SK-N-DZ (cell line): Measurements from ENCODE around the gene TKFC.
A peak's percentile ranks its signal among the peaks of the same experiment; 100 is the strongest.

Experiments
- DNase-seq: peaks from one replicate; pipeline ENCODE4 v3.0.0-alpha.2; 2015; ENCODE audit warnings: low spot score

The TKFC gene

DNA sequence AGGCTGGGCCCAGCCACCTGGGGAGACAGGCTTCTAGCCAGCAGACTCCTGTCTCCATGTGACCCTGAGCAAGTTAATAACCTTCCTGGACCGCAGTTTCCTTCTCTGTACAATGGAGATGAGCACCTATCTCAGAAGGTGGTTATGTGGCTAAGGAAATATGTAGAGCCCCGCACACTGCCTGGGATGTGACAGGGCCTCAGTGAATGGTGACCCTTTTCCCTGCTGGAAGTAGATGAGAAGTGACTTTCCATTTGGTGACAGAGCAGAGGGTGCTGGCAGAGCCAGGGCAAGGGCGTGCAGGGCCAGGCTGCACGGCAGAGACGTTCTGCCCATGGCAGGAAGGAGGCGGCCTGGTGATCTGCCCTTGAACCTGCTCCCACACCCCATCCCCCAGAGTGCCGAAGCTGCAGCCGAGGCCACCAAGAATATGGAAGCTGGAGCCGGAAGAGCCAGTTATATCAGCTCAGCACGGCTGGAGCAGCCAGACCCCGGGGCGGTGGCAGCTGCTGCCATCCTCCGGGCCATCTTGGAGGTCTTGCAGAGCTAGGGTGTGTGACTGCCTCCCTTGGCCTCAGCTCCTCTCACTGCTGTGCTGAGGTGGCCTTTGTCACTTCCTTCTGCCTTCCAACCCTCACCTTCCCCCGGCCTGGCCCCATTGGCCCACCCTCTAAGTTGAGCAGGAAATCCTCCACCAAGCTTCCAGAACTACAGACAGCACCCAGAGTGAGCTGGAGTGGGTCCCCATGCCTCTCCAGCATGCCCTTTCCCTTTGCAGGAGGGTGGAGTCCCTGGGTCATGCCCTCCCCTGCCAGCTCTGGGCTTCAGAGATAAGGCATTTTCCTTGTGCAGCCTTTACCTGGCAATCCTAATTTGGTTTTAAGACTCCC is 13.2 kb downstream of the TKFC start:
- no peak for DNase-seq

- no peak for DNase-seq
These were observed 15.0 kb downstream of the TKFC start for GRCh38 chr11:61347916-61348461.

GRCh38 chr11:61349189-61349751 is 16.2 kb downstream of the TKFC start:
- DNase-seq: no peak

DNA sequence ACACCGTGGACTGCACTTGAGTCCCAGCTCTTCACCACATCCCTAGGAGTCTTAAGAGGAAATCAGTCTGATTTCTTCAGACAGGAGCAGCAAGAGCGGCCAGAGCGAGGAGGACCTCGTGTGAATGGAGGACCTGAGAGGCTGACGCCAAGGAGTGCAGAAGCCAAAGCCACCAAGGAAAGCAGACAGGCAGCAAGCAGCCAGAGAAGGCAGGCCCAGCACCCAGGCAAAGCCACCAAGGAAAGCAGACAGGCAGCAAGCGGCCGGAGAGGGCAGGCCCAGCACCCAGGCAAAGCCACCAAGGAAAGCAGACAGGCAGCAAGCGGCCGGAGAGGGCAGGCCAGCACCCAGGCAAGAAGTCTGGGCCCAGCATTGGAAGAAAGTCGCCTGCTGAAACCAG is 16.9 kb downstream of the TKFC start:
- DNase-seq: no peak

DNA sequence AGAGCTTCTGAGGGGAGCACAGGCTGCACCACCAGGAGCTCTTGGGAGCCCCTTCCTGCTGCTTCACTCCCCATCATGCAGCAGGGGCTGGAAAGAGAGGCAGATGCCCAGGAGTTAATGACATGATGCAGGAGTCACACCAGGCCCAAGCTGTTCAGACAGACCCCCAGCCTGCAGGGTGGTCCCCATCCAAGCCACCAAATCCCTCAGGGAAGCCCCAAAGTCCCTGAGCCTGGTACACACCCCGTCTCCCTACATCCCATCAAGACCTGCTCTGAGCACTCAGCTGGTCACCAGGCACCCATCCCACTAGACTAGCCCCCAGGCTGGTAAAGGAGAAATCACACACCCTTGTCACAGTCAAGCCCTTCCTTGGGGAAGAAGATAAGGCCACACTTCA is 17.3 kb downstream of the TKFC start:
- no peak for DNase-seq

DNA sequence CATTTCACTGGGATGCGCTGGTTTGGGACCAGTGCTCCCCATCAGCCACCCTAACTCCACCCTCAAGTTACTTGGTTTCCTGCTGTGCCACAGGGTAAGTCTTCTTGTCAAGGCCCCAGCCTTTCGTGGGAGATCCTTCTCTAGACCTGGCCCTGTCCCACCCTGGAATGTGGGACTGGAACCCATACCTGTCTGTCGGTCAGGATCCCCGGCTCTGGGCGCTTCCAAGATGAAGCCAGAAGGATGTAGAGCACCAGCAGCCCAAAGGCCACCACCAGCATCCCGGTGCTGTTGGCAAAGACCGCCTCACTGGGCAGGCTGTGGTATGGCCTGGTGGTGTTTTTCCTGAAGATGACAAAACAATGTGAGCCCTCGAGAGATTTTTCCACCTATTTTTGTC is 17.8 kb downstream of the TKFC start:
- no peak for DNase-seq

DNA sequence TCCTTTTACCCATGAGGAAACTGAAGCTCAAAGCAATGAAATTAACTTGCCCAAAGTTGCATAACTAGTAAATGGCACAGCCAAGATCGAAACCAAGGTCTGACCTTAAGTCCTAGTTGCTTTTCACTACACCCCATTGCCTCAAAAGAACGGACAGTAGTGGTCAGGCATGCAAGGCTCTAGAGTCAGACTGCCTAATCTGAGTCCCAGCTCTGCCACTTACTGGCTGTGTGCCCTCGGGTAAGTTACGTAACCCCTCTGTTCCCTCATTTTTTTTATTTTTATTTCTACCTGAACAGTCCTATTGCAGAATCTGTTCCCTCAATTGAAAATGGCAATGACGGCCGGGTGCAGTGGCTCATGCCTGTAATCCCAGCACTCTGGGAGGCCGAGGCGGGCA is 19.0 kb downstream of the TKFC start:
- DNase-seq: no peak

DNA sequence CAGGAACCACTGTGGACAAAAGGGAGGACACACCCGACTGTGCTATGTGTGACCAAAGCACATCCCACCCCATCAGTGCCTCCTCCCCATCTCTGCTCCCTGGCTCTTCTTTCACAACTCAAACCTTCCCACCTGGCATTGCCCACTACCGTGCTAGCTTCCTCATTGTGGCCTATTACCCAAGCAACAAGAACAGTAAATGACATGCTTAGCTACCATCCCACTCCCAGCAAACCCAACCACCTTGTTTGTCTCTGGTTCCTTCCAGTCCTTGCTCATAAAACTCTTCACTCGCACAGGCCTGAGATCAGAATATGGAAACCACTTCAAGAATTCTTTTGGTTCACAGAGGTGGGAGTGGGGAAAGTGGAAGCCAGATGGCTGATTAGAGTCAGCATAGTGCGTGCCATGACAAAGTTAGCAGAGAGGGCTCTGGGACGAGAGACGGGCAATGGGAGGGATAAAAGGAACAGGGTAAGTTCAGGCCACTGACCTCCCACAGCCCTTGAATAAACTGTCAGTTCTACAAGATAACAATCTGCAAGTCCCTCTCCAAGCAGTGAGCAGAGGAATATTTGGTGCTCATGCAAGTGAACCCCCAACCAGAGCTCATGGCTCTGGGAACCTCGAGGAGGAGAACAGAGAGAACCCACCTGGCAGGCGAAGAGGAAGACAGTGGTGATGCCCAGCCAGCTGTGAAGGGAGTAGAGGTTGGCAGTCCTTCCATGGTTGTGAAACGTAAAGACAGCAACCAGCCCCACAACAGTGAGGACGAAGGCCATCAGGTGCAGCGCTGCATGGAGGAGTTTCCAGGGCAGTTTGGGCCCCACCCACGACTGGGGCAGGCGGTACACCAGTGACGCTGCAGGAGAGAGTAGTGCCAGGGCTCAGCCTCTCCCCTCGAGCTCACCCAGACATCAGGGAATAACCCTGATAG is 20.4 kb downstream of the TKFC start:
- no peak for DNase-seq

GRCh38 chr11:61354208-61354607 is 21.2 kb downstream of the TKFC start:
- no peak for DNase-seq

GRCh38 chr11:61356706-61357105 is 23.7 kb downstream of the TKFC start:
- DNase-seq: no peak

DNA sequence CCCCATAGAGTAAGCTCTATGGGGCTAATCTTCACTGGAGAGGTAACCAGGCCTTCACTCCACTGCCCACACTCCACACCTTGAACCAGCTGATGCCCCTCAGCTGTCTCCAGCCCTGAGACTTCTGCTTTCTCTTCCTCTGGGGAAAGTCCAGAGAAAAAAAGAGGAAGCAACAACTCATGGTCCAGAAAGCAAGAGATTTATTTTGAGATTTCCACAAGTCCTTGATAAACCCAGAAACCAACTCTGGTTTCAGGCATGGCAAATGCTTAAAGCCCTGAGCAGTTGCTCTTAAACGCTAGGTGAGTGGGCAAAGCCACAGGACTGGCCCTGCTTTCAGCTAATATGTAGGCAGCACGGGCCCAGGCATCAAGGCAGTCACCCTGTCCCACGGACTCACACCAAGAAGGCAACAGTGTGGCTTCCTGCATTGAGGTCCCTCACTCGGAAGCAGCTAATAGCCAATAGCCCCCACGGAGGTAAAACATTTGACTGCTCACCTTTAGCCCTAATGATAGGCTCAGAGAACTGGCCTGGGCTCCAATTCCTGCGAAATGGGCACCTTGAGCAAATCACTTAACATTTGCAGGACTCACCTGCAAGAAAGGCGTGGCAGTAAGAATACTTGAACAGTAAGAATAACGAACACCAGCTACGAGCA is 24.3 kb downstream of the TKFC start:
- no peak for DNase-seq

DNA sequence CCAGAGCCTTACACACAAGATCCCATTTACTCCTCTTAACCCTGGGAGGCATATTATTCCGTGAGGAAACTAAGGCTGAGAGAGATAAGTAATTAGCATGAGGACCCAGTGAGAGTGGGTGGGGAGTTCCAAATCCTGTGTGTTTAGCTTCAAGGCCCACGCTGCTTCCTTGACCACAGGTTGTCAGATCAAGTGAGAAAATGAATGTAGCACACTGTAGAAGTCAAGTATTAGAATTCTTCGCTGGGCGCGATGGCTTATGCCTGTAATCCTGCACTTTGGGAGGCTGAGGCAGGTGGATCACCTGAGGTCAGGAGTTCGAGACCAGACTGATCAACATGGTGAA is 24.8 kb downstream of the TKFC start:
- no peak for DNase-seq

- DNase-seq: no peak
These were observed 25.5 kb downstream of the TKFC start for GRCh38 chr11:61358566-61358965.

DNA sequence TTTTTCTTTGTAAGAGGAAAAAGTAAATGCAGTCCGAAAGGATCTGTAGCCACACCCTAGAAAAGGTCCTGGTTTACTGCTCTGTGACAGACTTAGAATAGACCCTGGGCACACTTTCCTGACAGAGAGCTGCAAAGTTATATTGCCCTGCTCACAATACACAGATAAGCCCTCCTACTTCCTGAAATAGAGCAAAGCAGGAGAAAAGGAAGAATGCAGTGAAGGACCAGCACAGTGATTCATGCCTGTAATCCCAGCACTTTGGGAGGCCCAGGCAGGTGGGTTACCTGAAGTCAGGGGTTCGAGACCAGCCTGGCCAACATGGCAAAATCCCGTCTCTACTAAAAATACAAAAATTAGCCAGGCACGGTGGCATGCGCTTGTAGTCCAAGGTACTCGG is 26.5 kb downstream of the TKFC start:
- no peak for DNase-seq

- no peak for DNase-seq
These were observed 28.3 kb downstream of the TKFC start for GRCh38 chr11:61361237-61361740.

DNA sequence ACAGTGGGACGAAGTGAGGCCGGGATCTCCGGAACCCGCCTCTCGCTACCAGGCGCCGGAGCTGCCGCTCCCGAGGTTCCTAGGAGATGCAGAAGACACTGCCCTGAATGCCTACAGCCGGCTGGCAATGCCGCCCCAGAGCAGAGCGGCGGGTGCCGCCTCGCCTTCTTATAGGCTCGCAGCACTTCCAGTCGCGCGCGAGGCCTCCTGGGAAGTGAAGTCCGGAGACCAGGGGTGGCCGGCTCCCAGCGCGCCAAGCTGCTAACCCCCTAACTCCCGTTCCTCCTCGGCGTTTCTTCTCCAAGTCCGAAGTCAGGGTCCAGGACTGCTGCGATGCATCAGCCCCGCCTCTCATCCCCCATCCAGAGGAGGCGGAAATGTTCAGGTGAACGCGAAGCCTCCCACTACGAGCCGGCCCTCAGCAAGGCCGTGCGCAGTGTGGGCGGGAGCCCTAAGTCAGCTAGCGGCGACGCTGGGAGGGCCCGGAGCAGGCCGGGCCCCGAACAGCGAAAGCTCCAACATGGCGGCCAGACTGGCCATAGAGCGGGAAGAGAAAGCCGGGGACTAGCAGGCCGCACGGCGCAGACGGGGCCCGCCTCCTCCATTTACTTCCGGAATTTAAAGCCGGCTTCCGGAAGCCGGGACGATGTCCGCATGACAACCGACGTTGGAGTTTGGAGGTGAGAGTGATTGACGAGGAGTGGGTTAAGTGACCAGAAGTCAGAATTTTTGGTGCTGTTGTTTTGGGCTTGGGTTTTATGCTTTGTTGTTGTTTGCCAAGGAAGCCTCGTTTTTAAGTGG is 28.9 kb downstream of the TKFC start, which contains the start of the genes CYB561A3 and TMEM138:
Gene CYB561A3, minus strand, starts transcription at position 142 of the 801 bp plus-strand sequence. CDS start 5,169 bp downstream, outside the sequence.
Gene TMEM138, plus strand, starts transcription at position 634 of the 801 bp plus-strand sequence. CDS start 2,017 bp downstream, outside the sequence.
- peak; percentile 95 for DNase-seq

DNA sequence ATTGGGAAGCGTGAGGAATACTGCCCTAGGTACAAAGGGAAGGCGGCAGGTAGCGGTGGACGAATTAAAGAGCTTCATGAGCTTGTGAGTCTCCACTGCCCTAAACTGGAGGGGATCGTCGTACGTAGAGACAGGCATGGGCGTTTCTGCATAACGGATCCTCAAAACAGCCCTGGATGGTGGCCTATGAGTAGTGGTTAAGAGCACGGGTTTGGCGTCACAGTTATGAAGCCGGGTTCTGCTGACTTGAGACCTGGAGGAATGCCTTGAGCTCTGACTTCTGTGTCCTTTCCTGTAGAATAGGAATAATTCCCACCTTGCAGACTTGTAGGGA is 29.5 kb downstream of the TKFC start:
- DNase-seq: no peak

DNA sequence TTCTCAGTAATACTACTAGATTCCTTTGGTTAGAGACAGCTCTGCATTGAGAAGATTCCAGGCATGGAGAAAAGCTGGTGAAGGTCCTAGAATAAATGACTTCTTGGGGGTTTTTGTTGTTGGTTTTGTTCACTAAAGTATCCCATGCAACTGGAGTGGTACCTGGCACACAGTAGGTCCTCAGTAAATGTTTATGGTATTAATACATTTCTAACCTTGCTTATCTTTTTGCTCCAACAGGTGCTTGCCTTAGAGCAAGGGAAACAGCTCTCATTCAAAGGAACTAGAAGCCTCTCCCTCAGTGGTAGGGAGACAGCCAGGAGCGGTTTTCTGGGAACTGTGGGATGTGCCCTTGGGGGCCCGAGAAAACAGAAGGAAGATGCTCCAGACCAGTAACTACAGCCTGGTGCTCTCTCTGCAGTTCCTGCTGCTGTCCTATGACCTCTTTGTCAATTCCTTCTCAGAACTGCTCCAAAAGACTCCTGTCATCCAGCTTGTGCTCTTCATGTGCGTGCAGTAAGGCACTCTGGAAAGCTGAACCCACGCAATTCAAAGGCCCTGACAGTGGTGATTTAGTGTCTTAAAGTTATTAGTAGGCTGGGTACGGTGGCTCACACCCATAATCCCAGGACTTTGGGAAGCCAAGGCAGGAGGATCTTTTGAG is 31.1 kb downstream of the TKFC start:
- no peak for DNase-seq

DNA sequence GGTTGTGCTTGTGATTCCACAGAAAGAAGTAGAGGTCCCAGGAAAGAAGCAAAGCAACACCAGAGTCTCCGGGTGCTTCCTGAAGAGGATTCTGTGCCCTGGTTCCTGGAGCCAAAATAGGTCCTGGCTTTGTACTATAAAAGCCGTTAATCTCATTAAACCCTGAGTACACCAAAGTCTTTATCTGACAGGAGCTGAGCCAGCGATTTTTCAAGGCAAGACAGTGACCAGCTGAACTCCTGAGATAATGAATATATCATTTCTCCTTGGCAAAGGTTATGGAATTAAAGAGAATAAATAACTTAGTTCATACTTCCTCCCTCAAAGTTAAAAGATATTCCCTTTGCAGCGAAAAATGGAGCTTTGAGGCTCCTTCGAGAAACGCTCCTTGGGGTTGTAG is 34.4 kb downstream of the TKFC start:
- no peak for DNase-seq

DNA sequence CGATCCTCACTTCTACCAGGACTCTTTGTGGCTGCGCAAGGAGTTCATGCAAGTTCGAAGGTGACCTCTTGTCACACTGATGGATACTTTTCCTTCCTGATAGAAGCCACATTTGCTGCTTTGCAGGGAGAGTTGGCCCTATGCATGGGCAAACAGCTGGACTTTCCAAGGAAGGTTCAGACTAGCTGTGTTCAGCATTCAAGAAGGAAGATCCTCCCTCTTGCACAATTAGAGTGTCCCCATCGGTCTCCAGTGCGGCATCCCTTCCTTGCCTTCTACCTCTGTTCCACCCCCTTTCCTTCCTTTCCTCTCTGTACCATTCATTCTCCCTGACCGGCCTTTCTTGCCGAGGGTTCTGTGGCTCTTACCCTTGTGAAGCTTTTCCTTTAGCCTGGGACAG is 35.6 kb downstream of the TKFC start:
- no peak for DNase-seq
